ENCODE results near the gene RAPH1. TPM values are rescaled to one million over a fixed set of nuclear protein-coding genes. Genes with fewer than 3 reads are reported as not detected.

The RAPH1 gene
- total RNA-seq, 1 experiment from 2014 or later = 126 TPM

DNA sequence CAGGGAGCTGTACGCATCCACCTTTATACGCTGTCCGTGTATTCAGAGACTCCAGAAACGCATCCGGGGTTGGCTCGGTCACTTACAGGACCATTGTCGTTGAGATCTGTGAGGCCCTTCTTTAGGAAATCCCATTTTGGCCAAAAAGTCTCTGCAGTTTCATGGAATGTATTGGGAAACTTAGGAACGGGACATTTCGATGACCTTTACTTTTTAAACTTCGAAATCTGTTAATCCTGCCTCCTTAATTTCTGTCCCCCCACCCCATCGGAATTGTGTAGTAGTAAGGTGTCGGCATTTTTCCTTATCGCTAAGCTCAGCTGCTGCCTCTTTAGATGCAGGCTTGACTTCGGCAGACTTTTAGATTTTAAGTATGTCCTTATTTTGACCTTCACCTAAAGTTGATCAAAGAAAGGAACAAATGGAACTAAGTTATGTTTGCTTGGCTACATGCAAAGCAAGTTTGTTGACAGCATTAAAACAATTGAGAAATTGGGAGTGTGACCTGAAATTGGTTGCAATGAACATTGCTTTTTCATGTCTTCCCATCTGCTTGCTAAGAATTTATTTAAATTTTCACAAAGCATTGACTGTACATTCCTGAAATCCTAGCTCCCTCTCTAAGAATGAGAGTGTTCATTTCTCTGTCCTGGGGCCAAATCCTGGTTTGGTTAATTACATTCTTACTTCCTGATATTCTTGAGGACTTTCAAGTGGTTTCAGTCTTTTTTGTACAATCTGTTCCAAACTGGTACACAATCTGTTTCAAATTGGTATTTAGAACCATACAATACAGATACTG, 884 bp upstream of the RAPH1 start:
- BruUV-seq (replicated peaks) = TSS peak; percentile 91

DNA sequence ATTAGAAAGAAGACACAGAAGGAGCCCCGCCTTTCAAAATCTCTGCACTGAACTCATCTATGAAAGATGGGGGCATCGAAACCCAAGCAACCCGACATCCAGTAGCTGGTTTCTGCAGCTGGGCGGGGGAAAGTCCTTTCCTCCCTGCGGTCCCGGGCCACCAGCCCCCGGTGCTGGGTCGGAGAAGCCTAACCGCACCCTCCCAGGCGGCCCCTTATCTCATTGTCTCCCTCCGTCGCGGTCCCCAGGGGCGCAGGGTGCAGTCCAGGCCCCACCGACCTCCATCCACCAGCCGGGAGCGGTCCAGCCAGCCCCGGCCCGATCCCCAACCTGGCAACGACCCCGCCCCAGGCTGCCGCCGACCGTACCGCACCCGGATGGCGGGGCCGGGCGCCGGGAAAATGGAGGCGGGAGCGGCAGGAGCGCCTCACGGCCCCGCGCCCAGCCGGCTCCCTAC, 452 bp downstream of the RAPH1 start:
- Mint-ChIP-seq H3K27me3 (ENCODE audit: unreplicated experiment) (no peaks in the 10 kb centered on the region), H3K27ac (ENCODE audit: unreplicated experiment) (peak overlapping the region; percentile 85), H3K36me3 (ENCODE audit: insufficient read depth, unreplicated experiment) (peaks cover 56% of the 10 kb centered on the region), H3K4me3 (ENCODE audit: low read depth, unreplicated experiment) (peak overlapping the region; percentile 93), H3K4me1 (ENCODE audit: low read depth, unreplicated experiment) (peaks cover 24% of the 10 kb centered on the region), H3K9me3 (ENCODE audit: low read depth, unreplicated experiment) (peaks cover 4% of the 10 kb centered on the region)
- intact Hi-C loops (cut with micrococcal nuclease; ENCODE audit: unreplicated experiment) = loop anchor here (2.0 to 5.0 kb wide), 2 partner anchors 44 to 278 kb away; no protein-coding TSS in a partner anchor
- no TSS peak for BruUV-seq (replicated peaks)
- no peak for DNase-seq
- TF ChIP-seq, protein P1, sequence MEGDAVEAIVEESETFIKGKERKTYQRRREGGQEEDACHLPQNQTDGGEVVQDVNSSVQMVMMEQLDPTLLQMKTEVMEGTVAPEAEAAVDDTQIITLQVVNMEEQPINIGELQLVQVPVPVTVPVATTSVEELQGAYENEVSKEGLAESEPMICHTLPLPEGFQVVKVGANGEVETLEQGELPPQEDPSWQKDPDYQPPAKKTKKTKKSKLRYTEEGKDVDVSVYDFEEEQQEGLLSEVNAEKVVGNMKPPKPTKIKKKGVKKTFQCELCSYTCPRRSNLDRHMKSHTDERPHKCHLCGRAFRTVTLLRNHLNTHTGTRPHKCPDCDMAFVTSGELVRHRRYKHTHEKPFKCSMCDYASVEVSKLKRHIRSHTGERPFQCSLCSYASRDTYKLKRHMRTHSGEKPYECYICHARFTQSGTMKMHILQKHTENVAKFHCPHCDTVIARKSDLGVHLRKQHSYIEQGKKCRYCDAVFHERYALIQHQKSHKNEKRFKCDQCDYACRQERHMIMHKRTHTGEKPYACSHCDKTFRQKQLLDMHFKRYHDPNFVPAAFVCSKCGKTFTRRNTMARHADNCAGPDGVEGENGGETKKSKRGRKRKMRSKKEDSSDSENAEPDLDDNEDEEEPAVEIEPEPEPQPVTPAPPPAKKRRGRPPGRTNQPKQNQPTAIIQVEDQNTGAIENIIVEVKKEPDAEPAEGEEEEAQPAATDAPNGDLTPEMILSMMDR (IDR thresholded peaks at IDR 0.05; ENCODE audit: unreplicated experiment) = no peak
- CTCF ChIA-PET = interaction anchor here (0.9 to 2.9 kb wide), 4 partner anchors 24 to 280 kb away, joined by 3 to 8 read pairs (median 4); no protein-coding TSS in a partner anchor

More for the DNA sequence above, 884 bp upstream of the RAPH1 start:
- peaks cover 49% of the 10 kb centered on the region for H3K36me3 Mint-ChIP-seq (ENCODE audit: insufficient read depth, unreplicated experiment)
- peak overlapping the region; percentile 85 for H3K27ac Mint-ChIP-seq (ENCODE audit: unreplicated experiment)
- H3K27me3 Mint-ChIP-seq (ENCODE audit: unreplicated experiment) = no peaks in the 10 kb centered on the region
- no peak for DNase-seq
- peaks cover 12% of the 10 kb centered on the region for H3K4me1 Mint-ChIP-seq (ENCODE audit: low read depth, unreplicated experiment)
- intact Hi-C loops (cut with micrococcal nuclease; ENCODE audit: unreplicated experiment) = loop anchor here (2.0 kb wide), 1 partner anchor 43 kb away; no protein-coding TSS in a partner anchor
- TF ChIP-seq, protein P1 (IDR thresholded peaks at IDR 0.05; ENCODE audit: unreplicated experiment) = no peak
- CTCF ChIA-PET = interaction anchor here (0.7 to 2.9 kb wide), 4 partner anchors 8 to 396 kb away, joined by 3 to 8 read pairs (median 3); no protein-coding TSS in a partner anchor
- peaks cover 4% of the 10 kb centered on the region for H3K9me3 Mint-ChIP-seq (ENCODE audit: low read depth, unreplicated experiment)
- peak overlapping the region; percentile 93 for H3K4me3 Mint-ChIP-seq (ENCODE audit: low read depth, unreplicated experiment)

DNA sequence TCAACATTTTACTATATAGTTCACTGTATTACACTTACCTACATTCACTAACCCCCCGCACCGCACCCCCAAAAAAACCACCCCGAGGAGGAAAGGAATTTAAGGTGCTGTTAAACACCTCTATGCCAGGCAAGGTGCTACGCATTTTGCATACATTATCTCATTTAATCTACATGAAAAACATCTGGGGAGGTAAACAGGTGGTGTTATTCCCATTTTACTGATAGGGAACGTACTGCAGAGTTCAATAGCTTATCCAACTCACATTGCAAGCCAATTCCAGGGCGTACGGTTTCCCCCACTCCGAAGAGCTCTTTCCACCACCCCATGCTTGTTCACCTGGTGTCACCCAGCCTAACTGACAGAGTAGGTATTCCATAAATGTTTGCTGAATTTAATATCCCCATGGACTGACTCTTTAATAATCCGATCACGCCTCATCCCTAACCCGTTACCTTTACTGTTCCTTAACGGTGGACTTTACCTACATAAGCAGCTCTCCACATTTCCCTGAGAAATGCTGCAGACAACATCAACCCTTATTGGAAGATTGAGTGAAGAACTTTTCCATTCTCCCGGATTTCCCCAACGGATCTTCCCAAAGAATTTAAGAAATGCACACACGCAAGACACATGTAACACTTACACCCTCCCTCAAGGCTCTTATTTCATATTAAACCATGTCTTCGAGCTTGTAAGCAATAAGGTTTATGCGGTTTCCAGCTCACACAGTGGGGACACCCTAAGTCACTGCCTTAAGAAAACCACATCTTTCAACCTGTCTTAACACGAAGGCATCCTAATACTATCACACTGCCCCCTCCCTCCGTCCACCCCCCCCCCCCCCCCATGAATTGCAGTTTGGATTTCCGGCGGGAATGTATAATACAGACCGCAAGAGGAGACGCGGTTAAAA, 1.2 kb downstream of the RAPH1 start:
- Mint-ChIP-seq H3K36me3 (ENCODE audit: insufficient read depth, unreplicated experiment) (peaks cover 61% of the 10 kb centered on the region), H3K9me3 (ENCODE audit: low read depth, unreplicated experiment) (peaks cover 4% of the 10 kb centered on the region), H3K27me3 (ENCODE audit: unreplicated experiment) (no peaks in the 10 kb centered on the region), H3K4me1 (ENCODE audit: low read depth, unreplicated experiment) (peaks cover 31% of the 10 kb centered on the region), H3K4me3 (ENCODE audit: low read depth, unreplicated experiment) (peak overlapping the region; percentile 93), H3K27ac (ENCODE audit: unreplicated experiment) (peak overlapping the region; percentile 85)
- intact Hi-C loops (cut with micrococcal nuclease; ENCODE audit: unreplicated experiment) = loop anchor here (1.0 to 5.0 kb wide), 4 partner anchors 45 to 278 kb away; no protein-coding TSS in a partner anchor
- DNase-seq = no peak
- CTCF ChIA-PET = interaction anchor here (0.6 to 2.9 kb wide), 8 partner anchors 15 to 281 kb away, joined by 3 to 8 read pairs (median 4); no protein-coding TSS in a partner anchor
- TF ChIP-seq, protein P1 (IDR thresholded peaks at IDR 0.05; ENCODE audit: unreplicated experiment) = no peak
- TSS peak; percentile 23 for BruUV-seq (replicated peaks)

Measured in Calu3 (cell line).